Thyroid gland (tissue), 4 donors: Measurements from ENCODE around the gene MARVELD1.

Experiments
- CTCF ChIP-seq, 6 experiments: fragments of 200-600 bp in 3 of 6; fragments of 450-650 bp in 3 of 6; sonication (generic) in 3 of 6; IDR thresholded peaks; one replicate each; pipeline ENCODE4 v1.5.1; 2016 to 2019; ENCODE audit warnings: antibody characterized with exemption in 6 of 6, mild to moderate bottlenecking in 2 of 6, inconsistent platforms in 1 of 6, moderate library complexity in 1 of 6
- POLR2A ChIP-seq, 2 donors: fragments of 450-650 bp; IDR thresholded peaks; one replicate each; pipeline ENCODE4 v1.6.1; 2017; ENCODE audit warnings: antibody characterized with exemption in 2 of 2, mild to moderate bottlenecking in 2 of 2, moderate library complexity in 1 of 2

GRCh38 chr10:97718178-97718577 is 4.6 kb downstream of the MARVELD1 start:
- TF ChIP-seq POLR2A (IDR thresholded peaks at IDR 0.05) (no peak), CTCF (IDR thresholded peaks at IDR 0.05) (no peak)
